Keratinocyte (primary cell): ENCODE data around the gene TUNAR. TPM values are rescaled to one million over a fixed set of nuclear protein-coding genes. Genes with fewer than 3 reads are reported as not detected.

ENCODE experiments used
- DNase-seq: peaks from one replicate; pipeline ENCODE4 v3.0.0-alpha.2; 2011; ENCODE audit warnings: low read depth, missing footprints, low spot score
- FAIRE-seq: peaks from 2 replicates; lab custom pipeline; 2011; peaks lifted over from hg19 to GRCh38; lab: Jason Lieb, UNC
- H2AFZ ChIP-seq: 2 replicates; pipeline ENCODE4 v1.6.0; 2012; ENCODE audit warnings: low read length, control low read depth, inconsistent platforms; ENCODE audit not compliant: control insufficient read depth
- H3K27ac ChIP-seq: 2 replicates; pipeline ENCODE4 v1.5.1; 2011; ENCODE audit warnings: low read length; ENCODE audit not compliant: control insufficient read depth, insufficient read depth
- H3K27me3 ChIP-seq: 3 replicates; pipeline ENCODE4 v1.6.0; 2011; ENCODE audit warnings: low read length; ENCODE audit not compliant: control insufficient read depth, insufficient read depth; ENCODE audit errors: extremely low read depth
- H3K36me3 ChIP-seq, 2 experiments: 2 replicates in 1 of 2; 3 replicates in 1 of 2; pipeline ENCODE4 v1.5.1; 2011; ENCODE audit warnings: low read length in 2 of 2, mild to moderate bottlenecking in 1 of 2; ENCODE audit not compliant: control insufficient read depth in 2 of 2, insufficient read depth in 2 of 2; ENCODE audit errors: extremely low read depth in 1 of 2
- H3K4me1 ChIP-seq: 3 replicates; pipeline ENCODE4 v1.5.1; 2011; ENCODE audit warnings: low read length; ENCODE audit not compliant: control insufficient read depth, insufficient read depth; ENCODE audit errors: extremely low read depth
- H3K4me2 ChIP-seq: 3 replicates; pipeline ENCODE4 v1.6.0; 2011; ENCODE audit warnings: low read depth, low read length; ENCODE audit not compliant: control insufficient read depth, insufficient read depth; ENCODE audit errors: extremely low read depth
- H3K4me3 ChIP-seq, 3 experiments: fragments of 200-600 bp in 1 of 3; sonication (generic) in 1 of 3; 2 replicates in 2 of 3; 3 replicates in 1 of 3; pipeline ENCODE4 v1.5.1; 2011 to 2016; ENCODE audit warnings: low read length in 3 of 3, mild to moderate bottlenecking in 3 of 3, control low read depth in 2 of 3, inconsistent platforms in 1 of 3, low read depth in 1 of 3, mixed read lengths in 1 of 3, mixed run types in 1 of 3, moderate library complexity in 1 of 3; ENCODE audit not compliant: control insufficient read depth in 2 of 3, insufficient read depth in 2 of 3; ENCODE audit errors: extremely low read depth in 1 of 3
- H3K79me2 ChIP-seq: 2 replicates; pipeline ENCODE4 v1.6.0; 2012; ENCODE audit warnings: low read length; ENCODE audit not compliant: control insufficient read depth, insufficient read depth
- H3K9ac ChIP-seq: 3 replicates; pipeline ENCODE4 v1.6.0; 2011; ENCODE audit warnings: low read length; ENCODE audit not compliant: control insufficient read depth, insufficient read depth; ENCODE audit errors: extremely low read depth
- H3K9me1 ChIP-seq: 3 replicates; pipeline ENCODE4 v1.6.0; 2011; ENCODE audit warnings: low read length; ENCODE audit not compliant: control insufficient read depth, insufficient read depth; ENCODE audit errors: extremely low read depth
- H3K9me3 ChIP-seq: 2 replicates; pipeline ENCODE4 v1.5.1; 2012; ENCODE audit warnings: low read depth, low read length; ENCODE audit not compliant: control insufficient read depth
- H4K20me1 ChIP-seq: 3 replicates; pipeline ENCODE4 v1.6.0; 2011; ENCODE audit warnings: low read length; ENCODE audit not compliant: control insufficient read depth, insufficient read depth; ENCODE audit errors: extremely low read depth
- EZH2 ChIP-seq: IDR thresholded peaks from one replicate; pipeline ENCODE4 v1.6.1; 2012; ENCODE audit warnings: inconsistent platforms, mild to moderate bottlenecking, low read length, moderate library complexity
- dilution Hi-C: fragments of 300-500 bp; cut with MboI; formaldehyde crosslinking; loops from one replicate; pipeline ENCODE4 v1.7.0; 2020; ENCODE audit warnings: low sequenced_read_pairs; ENCODE audit not compliant: extremely low pct_ligation_motif_present
- polyA plus RNA-seq, 5 experiments: library from polyadenylated mRNA; depleted of rRNA in 3 of 5; stranded (reverse) in 3 of 5; stranded (forward) in 1 of 5; unstranded in 1 of 5; fragments of >200 nt; gene quantifications; 1 replicate in 1 of 5; 2 replicates in 3 of 5; 3 replicates in 1 of 5; pipeline versions ENCODE4 v1.2.1 to v1.2.3, GENCODE V29; 2011 to 2012; ENCODE audit warnings: missing spikeins in 2 of 5, low read depth in 1 of 5, low replicate concordance in 1 of 5
- TF ChIP-seq, protein P1 (sequence below), 3 experiments: IDR thresholded peaks in 1 of 3; conservative IDR thresholded peaks in 1 of 3; optimal IDR thresholded peaks in 1 of 3; 2 replicates in 2 of 3; 3 replicates in 1 of 3; pipeline versions ENCODE3 to v1.5.1; 2011; ENCODE audit warnings: low read length in 3 of 3, mild to moderate bottlenecking in 3 of 3, moderate library complexity in 2 of 3, control low read depth in 1 of 3, inconsistent platforms in 1 of 3; ENCODE audit not compliant: insufficient read depth in 2 of 3; ENCODE audit errors: extremely low read depth in 1 of 3

The TUNAR gene
- polyA plus RNA-seq, 1 donor (not counting 4 experiments of a cell fraction or from before 2014, with no cell fraction given): not detected

DNA sequence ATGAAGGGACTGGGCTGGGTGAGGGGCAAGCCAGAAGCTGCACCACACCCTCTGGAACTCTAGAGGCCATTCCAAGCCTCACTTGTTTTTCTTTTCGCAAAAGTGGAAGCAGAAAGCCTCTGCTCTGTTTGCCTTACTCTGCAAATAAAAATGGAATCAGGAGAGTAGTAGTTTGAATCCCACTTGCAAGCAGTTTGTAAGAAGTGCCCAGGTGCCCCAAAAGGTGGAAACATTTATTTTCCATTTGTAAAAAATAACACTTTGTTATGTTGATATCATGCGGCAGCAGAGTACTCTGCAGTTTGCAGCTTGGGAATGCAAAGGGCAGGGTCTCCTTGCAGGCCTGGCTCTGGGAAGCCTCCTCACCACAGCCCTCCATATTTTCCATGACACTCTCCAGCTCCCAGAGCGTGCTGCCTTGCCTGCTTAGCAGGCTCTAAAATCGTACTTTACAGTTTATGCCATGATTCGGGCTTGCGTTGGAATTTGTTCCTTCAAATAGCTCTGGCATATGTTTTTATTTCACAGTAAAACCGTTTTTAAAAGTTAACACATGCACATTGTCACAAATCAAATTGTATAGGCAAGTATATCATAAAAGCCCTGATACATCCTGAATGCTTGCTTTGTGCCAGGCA, 20.0 kb downstream of the TUNAR start:
- no peak overlapping the region for H3K9ac ChIP-seq
- H3K27me3 ChIP-seq: no peaks in the 10 kb centered on the region

DNA sequence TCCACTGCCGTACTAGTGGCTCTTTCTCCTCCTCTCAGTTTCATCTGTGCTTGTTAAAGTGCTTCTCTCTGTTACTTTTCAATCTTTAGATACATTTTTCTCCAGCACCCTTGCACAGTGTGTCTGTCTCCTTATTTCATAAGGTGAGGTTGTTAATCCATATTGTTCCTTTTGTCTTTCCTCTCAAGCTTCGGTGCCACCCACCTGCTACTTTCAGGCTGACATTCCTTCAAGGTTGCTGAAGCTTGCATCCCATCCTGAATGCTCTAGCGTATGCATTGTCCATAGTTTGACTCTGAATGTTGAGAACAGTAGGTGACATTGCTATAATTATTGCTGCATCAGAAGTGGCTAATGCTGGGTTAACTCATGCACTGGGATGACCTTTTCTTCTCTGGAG, 20.6 kb downstream of the TUNAR start:
- H3K27me3 ChIP-seq: no peaks in the 10 kb centered on the region
- no peaks in the 10 kb centered on the region for H4K20me1 ChIP-seq
- no peak overlapping the region for H3K9ac ChIP-seq
- no peaks in the 10 kb centered on the region for H3K9me1 ChIP-seq
- no peak overlapping the region for H3K4me2 ChIP-seq
- no peak for FAIRE-seq
- no peaks in the 10 kb centered on the region for H3K9me3 ChIP-seq
- H3K79me2 ChIP-seq: no peaks in the 10 kb centered on the region
- TF ChIP-seq, protein P1, sequence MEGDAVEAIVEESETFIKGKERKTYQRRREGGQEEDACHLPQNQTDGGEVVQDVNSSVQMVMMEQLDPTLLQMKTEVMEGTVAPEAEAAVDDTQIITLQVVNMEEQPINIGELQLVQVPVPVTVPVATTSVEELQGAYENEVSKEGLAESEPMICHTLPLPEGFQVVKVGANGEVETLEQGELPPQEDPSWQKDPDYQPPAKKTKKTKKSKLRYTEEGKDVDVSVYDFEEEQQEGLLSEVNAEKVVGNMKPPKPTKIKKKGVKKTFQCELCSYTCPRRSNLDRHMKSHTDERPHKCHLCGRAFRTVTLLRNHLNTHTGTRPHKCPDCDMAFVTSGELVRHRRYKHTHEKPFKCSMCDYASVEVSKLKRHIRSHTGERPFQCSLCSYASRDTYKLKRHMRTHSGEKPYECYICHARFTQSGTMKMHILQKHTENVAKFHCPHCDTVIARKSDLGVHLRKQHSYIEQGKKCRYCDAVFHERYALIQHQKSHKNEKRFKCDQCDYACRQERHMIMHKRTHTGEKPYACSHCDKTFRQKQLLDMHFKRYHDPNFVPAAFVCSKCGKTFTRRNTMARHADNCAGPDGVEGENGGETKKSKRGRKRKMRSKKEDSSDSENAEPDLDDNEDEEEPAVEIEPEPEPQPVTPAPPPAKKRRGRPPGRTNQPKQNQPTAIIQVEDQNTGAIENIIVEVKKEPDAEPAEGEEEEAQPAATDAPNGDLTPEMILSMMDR (optimal IDR thresholded peaks at IDR 0.05 in 1 of 3, IDR thresholded peaks at IDR 0.05 in 1 of 3, conservative IDR thresholded peaks at IDR 0.05 in 1 of 3; ENCODE audit: extremely low read depth in 1 of 3, insufficient read depth in 2 of 3, low read length in 3 of 3): no peak
- no peak for TF ChIP-seq EZH2
- H3K4me3 ChIP-seq: no peak overlapping the region
- no peak overlapping the region for H3K27ac ChIP-seq
- no peaks in the 10 kb centered on the region for H3K4me1 ChIP-seq
- DNase-seq: no peak
- dilution Hi-C loops: no loop called here
- H2AFZ ChIP-seq: no peak overlapping the region
- no peaks in the 10 kb centered on the region for H3K36me3 ChIP-seq

More for the DNA sequence above, 20.0 kb downstream of the TUNAR start:
- dilution Hi-C loops: no loop called here
- Histone ChIP-seq H3K4me2 (no peak overlapping the region), H3K27ac (no peak overlapping the region), H3K4me1 (no peaks in the 10 kb centered on the region), H3K79me2 (no peaks in the 10 kb centered on the region), H3K36me3 (no peaks in the 10 kb centered on the region), H3K9me3 (no peaks in the 10 kb centered on the region), H4K20me1 (no peaks in the 10 kb centered on the region), H2AFZ (no peak overlapping the region), H3K9me1 (no peaks in the 10 kb centered on the region), H3K4me3 (no peak overlapping the region)
- TF ChIP-seq, protein P1 (optimal IDR thresholded peaks at IDR 0.05 in 1 of 3, IDR thresholded peaks at IDR 0.05 in 1 of 3, conservative IDR thresholded peaks at IDR 0.05 in 1 of 3; ENCODE audit: extremely low read depth in 1 of 3, insufficient read depth in 2 of 3, low read length in 3 of 3): no peak
- TF ChIP-seq EZH2: no peak
- FAIRE-seq (no peak), DNase-seq (no peak)
